GM21447 (cell line): Measurements from ENCODE around the gene SNX30.
"Not testable (repeated sequence)": the region's sequence is repeated elsewhere in the genome, so short reads cannot be mapped to it uniquely, and the experiment has no call there.

Experiments
- ATAC-seq: cut with Tn5 transposase; IDR thresholded peaks from one replicate; pipeline ENCODE4 v1.9.1; 2021; ENCODE audit not compliant: unreplicated experiment

The SNX30 gene

GRCh38 chr9:112750016-112750763, at the start of gene SNX30:
TSS of gene SNX30 (plus strand) at chr9:112750760. CDS start at chr9:112751002, 242 bp downstream.
- peak; percentile 64 for ATAC-seq

GRCh38 chr9:112703304-112703703, 47.3 kb upstream of the SNX30 start:
- no peak for ATAC-seq

GRCh38 chr9:112705768-112706427, 44.7 kb upstream of the SNX30 start:
- no peak for ATAC-seq

DNA sequence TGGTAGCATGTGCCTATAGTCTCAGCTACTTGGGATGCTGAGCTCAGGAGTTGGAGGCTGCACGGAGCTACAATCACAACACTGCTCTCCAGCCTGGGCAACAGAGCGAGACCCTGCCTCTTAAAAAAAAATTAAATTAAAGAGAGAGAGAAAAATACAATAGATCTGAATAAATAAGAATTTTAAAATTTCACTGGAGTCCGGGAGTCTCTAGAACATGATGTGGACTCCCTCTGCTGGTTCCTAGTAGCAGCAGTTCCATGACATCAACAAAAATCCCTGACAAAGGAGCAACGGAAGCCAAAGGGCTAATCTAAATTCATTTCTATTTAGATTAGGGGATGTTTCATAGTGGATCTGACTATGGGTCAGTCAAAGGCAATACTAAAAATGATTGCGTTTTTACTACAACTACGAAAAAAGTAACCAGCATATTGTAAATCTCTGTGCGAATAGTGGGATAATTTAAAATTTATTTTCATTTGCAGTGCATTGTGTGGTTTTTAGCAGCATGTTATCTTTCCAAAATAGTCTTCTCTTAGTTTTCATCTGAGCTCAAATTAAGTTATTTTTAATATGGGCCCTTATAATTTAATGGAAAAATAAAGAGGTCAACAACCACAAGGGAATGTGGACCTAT, 39.4 kb upstream of the SNX30 start:
- ATAC-seq, result no peak

DNA sequence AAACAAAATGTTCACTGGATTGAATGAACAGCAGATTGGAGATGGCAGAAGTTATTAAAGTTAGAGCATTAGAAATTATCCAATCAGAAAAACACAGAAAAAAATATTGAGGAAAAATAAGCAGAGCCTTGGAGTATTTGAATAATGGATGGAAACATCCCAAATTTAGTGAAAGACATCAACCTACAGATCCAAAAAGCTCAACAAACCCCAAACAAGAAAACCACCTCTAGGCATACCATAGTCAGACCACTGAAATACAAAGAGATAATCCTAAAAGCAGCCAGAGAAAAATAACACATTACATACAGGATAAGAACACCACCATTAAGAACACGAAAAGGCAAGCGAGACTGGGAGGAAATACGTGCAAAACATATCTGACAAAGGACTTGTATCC, 37.9 kb upstream of the SNX30 start:
- no peak for ATAC-seq

DNA sequence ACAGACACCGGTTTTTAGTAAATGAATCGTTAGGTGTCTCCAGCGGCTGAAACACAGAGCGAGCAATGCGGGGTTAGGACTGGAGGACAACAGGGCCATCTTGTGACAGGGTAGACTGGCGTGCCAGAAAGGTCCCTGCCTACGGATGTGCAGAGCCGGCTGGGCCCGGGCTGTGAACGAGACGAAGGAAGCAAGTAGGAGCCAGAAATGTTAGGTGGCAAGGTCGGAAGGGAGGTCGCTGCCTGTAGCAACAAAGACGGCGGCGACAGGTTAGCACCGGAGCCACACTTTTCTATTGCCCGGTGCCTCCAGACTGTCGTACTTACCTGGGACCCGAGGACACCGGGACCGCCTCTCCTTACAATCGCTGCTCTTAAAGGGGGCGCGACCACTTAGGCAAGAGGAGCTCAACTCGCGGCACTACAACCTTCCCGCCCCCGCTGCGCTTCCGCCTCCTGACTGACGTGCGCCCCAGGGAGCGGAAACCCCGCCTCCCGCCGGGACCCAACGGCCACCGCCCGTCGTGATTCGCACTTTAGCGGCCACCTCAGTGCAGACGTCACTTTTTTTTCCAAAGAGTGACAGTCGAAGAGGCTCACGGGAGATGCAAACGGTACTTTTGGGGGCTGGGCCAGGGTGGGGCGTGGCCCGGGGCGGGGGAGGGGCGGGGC, 32.8 kb upstream of the SNX30 start, which contains the start of gene INIP:
Gene INIP (minus strand): TSS at position 457 of the 671 bp plus-strand sequence. CDS start 1,632 bp downstream, outside the sequence.
- peak; percentile 88 for ATAC-seq

- no peak for ATAC-seq
These were observed 31.3 kb upstream of the SNX30 start for GRCh38 chr9:112719241-112719691.

- ATAC-seq, result no peak
These were observed 30.9 kb upstream of the SNX30 start for GRCh38 chr9:112719696-112720095.

DNA sequence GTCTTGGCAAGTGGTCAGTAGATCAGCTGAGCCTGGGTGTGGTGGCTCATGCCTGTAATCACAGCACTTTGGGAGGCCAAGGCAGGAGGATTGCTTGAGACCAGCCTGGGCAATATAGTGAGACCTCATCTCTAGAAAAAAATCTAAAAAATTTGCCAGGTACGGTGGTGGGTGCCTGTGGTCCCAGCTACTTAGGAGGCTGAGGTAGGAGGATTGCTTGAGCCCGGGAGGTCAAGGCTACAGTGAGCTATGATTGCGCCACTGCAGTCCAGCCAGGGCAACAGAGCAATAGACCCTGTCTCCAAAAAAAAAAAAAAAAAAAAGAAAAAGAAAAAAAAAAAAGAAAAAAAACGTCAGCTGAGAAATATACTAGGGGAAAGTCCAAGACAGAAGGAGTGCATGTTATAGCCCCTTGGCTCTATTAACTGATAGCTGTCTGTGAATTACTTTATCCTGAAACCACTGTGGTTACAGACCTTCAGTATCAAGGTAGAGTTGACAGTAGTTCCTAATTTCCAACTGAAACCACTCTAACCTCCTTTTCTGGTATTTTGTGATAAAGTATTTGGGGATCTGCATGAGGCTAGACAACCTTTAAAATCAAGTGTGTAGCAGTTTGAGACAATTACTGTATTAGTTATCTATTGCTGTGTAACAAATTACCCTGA, 30.3 kb upstream of the SNX30 start:
- no peak for ATAC-seq

DNA sequence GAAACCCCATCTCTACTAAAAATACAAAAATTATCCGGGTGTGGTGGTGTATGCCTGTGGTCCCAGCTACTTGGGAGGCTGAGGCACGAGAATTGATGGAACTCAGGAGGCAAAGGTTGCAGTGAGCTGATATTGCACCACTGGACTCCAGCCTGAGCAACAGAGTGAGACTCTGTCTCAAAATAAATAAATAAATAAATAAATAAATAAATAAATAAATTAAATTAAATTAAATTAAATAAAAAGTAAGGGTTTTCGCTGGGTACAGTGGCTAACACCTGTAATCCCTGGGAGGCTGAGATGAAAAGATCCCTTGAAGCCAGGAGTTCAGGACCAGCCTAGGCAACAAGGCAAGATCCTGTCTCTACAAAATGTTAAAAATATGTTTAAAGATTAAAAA, 27.8 kb upstream of the SNX30 start:
- not testable (repeated sequence) for ATAC-seq

DNA sequence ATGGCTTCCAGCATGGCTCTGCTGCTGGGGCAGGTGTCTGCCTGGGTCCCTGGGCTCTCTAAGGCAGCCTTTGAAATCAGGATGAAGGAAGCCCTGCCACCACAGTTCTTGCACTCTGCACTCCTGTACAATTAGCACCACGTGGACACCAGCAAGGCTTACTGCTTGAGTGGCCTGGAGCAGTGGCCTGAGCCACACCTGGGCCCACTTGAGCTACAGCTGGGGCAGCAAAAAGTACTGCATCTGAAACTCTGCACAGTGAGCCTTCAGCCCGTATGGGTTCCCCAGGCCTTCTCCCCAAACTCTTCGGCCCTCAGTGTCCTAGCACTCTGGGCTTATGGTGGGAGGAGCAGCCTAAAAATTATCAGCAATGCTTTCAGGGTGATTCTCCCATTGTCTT, 24.6 kb upstream of the SNX30 start:
- ATAC-seq, result peak; percentile 58

DNA sequence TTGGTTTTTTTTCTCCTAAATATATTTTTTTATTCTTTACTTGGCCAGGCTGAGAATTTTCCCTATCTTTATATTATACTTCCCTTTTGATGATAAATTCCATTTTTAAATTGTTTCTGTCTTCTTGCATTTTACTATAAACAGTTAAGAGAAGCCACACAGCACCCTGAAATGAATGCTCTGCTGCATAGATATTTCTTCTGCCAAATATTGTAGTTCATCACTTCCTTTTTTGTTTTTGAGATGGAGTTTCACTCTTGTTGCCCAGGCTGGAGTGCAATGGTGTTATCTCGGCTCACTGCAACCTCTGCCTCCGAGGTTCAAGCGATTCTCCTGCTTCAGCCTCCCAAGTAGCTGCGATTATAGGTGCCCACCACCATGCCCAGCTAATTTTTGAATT, 24.1 kb upstream of the SNX30 start:
- ATAC-seq, result peak; percentile 56

GRCh38 chr9:112728401-112728800, 22.2 kb upstream of the SNX30 start:
- ATAC-seq, result no peak

GRCh38 chr9:112731971-112732370, 18.6 kb upstream of the SNX30 start:
- no peak for ATAC-seq

- ATAC-seq, result no peak
These were observed 15.7 kb upstream of the SNX30 start for GRCh38 chr9:112734892-112735291.

- no peak for ATAC-seq
These were observed 7.2 kb upstream of the SNX30 start for GRCh38 chr9:112743216-112743836.

DNA sequence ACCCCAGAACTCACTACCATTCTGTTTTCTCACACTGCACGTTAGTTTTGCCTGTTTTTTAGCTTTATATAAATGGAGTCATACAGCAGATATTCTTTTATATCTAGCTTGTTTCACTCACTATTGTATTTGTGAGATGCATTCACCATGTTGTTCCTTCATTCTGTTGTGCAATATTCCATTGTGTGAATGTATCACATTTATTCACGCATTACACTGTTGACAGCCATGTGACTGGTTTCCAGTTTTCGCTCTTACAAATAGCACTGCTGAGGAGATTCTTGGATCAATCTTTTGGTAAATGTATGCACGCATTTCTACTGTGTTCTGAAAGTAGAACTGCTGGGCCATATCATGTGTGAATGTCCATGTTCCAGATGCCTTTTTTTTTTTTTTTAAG, 6.4 kb upstream of the SNX30 start:
- ATAC-seq, result no peak

DNA sequence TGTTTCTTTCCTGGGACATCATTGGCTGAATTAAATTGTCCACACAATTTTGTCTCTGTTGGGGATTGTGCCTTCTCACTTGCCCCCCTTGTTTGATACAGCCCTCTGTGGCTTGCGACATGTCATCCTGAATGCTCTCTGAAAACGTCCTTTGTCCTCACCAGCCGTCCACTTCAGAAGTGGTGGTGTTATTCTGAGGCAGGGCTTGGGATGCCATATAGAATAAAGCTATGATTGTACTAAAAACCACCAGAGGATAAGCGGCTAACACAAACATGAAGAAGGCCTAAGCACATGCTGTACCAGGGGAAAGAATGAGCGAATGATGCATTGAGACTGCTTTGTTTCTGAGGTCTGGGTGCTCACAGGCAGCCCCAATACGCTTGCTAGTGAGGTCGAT, 3.5 kb upstream of the SNX30 start:
- ATAC-seq, result no peak

DNA sequence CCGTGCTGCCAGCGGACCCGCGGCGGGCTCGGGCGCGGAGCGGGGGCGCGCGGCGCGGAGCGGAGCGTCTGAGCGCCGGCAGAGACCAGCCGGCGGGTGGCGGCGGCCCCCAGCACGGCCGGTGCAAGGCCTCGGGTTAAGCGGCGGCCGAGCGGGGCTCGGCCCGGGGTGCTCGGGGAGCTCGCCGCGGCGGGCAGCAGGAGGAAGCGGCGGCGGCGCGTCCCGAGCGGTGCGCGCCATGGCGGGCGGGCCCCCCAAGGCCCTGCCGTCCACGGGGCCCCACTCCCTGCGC, 150 bp downstream of the SNX30 start:
- no peak for ATAC-seq

- ATAC-seq, result peak; percentile 43
These were observed 666 bp downstream of the SNX30 start for GRCh38 chr9:112751056-112751795.
